ENCODE results near the gene AZIN2.
"Not testable (repeated sequence)": the region's sequence is repeated elsewhere in the genome, so short reads cannot be mapped to it uniquely, and the experiment has no call there.

The AZIN2 gene

DNA sequence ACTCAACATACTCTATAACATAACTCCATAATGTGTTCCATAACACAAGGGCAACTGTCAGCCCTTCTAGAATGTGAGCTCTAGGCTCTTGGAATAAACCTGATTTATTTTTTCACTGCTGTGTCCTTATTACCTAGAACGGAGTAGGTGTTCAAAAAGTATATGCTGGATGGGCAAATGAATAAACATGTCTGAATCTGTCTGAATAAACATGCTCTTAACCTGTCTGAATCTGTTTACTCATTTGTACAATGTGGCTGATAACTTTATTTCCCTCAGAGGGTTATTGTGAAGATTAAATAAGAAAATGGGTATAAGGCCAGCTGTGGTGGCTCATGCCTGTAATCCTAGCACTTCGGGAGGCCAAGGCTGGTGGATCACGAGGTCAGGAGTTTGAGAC is 42.3 kb downstream of the AZIN2 start:
- CTCF ChIA-PET = interaction anchor here (0.8 to 1.8 kb wide), 7 partner anchors 8 to 175 kb away, joined by 3 to 5 read pairs (median 3); partner anchors contain the start of gene TRIM62
- DNase-seq (ENCODE audit: low read depth, low spot score) = no peak
- POLR2A ChIA-PET = no interaction called here
- no peak overlapping the region for H3K4me3 ChIP-seq (ENCODE audit: low read depth, low read length)
- no peak for TF ChIP-seq CTCF (IDR thresholded peaks at IDR 0.05; ENCODE audit: insufficient read depth, low read length, missing control alignments)

- H3K4me3 ChIP-seq (ENCODE audit: low read depth, low read length); DNase-seq (ENCODE audit: low read depth, low spot score); POLR2A ChIA-PET: not testable (repeated sequence)
- CTCF ChIA-PET = interaction anchor here (1.1 to 7.9 kb wide), 4 partner anchors 9 to 346 kb away, joined by 5 to 168 read pairs (median 40); no protein-coding TSS in a partner anchor
Measured at GRCh38 chr1:33124647-33125046, 43.7 kb downstream of the AZIN2 start.

DNA sequence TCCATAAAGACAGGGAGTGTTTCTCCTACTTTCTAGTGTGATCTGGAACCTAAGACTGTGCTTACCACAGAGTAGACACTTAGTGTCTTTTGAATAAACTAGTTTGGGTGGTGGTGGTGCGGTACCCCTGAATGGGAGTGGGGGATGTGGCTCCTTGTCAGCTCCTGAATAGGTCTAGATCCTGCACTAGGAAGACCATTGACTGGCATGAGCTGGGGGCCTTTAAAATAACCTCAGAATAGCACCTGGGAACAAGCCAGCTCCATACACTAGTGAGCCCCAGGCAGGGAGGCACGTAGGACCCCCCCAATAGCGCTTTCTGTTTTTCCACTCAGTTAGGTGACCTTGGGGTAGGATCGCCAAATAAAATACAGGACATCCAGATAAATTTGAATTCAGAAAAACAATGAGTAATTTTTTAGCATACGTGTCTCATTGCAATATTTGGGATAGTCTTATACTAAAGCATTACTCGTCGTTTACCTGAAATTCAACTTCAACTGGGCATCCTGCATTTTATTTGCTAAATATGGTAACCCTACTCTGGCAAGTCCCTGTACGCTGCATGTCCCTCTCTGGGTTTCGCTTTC is 45.6 kb downstream of the AZIN2 start:
- TF ChIP-seq CTCF (IDR thresholded peaks at IDR 0.05; ENCODE audit: insufficient read depth, low read length, missing control alignments) = no peak
- peak overlapping the region; percentile 75 for H3K4me3 ChIP-seq (ENCODE audit: low read depth, low read length)
- CTCF ChIA-PET = interaction anchor here (0.7 to 7.9 kb wide), 39 partner anchors 8 to 344 kb away, joined by 3 to 168 read pairs (median 5); partner anchors contain the start of gene TRIM62
- POLR2A ChIA-PET = interaction anchor here (1.1 to 2.4 kb wide), 5 partner anchors 11 to 55 kb away, joined by 3 to 18 read pairs (median 4); partner anchors contain the start of genes AZIN2 and TRIM62
- DNase-seq (ENCODE audit: low read depth, low spot score) = no peak

DNA sequence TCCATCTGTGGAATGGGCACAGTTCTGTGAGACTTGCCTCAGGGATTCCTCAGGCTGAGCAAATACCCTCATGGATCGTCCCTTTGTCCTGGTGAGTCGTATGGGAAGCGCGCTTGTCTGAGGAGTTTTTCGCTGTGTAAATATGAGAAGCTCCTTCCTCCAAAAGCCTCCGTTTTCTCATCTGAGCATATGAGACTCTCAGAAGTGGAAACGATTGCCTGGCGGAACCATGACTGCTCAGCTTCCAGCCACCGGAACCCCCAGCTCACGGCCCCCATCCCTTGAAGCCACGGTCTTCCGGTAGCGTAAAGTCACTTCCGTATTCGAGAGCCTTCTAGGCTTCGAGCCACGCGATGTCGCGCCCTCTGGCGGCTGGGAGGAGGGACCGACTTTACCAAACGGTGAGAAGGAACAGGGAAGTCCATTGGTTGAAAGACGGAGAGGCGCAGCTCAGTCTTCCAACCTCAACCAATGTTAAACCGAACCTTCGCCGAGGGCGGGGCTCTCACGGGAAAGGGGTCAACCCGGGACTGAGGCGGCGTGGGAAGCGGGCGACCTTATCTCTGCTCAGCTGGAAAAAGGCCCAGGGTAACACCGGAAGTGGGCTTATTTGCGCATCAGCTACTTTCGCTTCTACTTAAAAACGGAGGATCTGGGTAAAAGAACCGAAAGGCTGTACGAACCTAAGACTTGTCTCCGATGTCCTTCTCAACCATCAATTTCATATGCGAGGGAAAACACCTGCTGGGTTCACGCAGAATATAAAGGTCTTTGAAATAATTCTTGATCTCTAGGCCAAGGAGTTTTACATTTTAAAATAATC is 46.3 kb downstream of the AZIN2 start:
- peak; percentile 96 for DNase-seq (ENCODE audit: low read depth, low spot score)
- ChIA-PET POLR2A (interaction anchor here (0.7 to 2.4 kb wide), 6 partner anchors 12 to 55 kb away, joined by 3 to 18 read pairs (median 4); partner anchors contain the start of genes AZIN2 and TRIM62), CTCF (interaction anchor here (0.6 to 7.9 kb wide), 44 partner anchors 9 to 344 kb away, joined by 3 to 168 read pairs (median 4); partner anchors contain the start of gene TRIM62)
- H3K4me3 ChIP-seq (ENCODE audit: low read depth, low read length) = peak overlapping the region; percentile 75
- peak; percentile 94 for TF ChIP-seq CTCF (IDR thresholded peaks at IDR 0.05; ENCODE audit: insufficient read depth, low read length, missing control alignments)

DNA sequence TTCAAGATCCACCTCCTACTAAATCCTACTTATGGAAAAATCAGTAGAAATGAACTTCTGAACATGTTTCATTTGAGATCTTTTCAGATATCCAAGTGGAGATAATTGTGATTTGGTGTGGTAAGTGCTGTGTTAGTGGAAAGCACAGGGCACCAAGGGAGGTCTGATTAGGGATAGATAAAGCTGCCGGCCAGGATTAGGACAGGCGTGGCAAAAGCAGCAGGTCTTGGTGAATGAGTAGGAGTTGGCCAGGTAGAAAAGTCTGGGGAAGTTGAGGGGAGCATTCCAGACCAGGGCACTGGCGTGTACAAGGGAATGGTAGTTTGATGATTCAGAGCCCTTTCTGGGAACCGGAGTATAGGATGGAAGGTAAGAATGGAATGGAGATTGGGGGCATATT is 47.8 kb downstream of the AZIN2 start:
- POLR2A ChIA-PET = no interaction called here
- H3K4me3 ChIP-seq (ENCODE audit: low read depth, low read length) = no peak overlapping the region
- CTCF ChIA-PET = interaction anchor here (1.2 to 7.9 kb wide), 3 partner anchors 8 to 33 kb away, joined by 3 to 168 read pairs (median 4); no protein-coding TSS in a partner anchor

DNA sequence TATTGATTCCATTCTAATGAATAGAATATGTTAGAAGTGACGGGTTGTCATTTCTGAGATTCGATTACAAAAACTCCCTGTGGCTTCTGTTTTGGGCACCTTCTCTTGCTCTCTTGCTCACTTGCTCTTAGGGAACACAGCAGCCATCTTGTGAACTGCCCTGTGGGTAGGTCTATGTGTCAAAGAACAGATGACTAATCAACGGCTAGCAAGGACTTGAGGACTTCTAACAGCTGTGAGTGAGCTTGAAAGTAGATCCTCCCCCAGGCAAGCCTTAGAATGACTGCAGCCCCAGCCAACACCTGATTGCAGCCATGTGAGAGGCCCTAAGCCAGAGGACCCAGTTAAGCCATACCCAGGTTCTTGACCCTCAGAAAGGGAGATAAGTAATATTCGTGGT is 49.3 kb downstream of the AZIN2 start:
- ChIA-PET POLR2A (no interaction called here), CTCF (interaction anchor here (1.1 to 7.9 kb wide), 3 partner anchors 10 to 165 kb away, joined by 3 to 168 read pairs (median 4); no protein-coding TSS in a partner anchor)
- no peak overlapping the region for H3K4me3 ChIP-seq (ENCODE audit: low read depth, low read length)
- no peak for TF ChIP-seq CTCF (IDR thresholded peaks at IDR 0.05; ENCODE audit: insufficient read depth, low read length, missing control alignments)
- DNase-seq (ENCODE audit: low read depth, low spot score) = no peak

More for the DNA sequence above, 47.8 kb downstream of the AZIN2 start:
- no peak for TF ChIP-seq CTCF (IDR thresholded peaks at IDR 0.05; ENCODE audit: insufficient read depth, low read length, missing control alignments)
- DNase-seq (ENCODE audit: low read depth, low spot score) = no peak

Data from AG04449 (cell line).